ENCODE results near the gene CSAG2.
"Not testable (repeated sequence)": the region's sequence is repeated elsewhere in the genome, so short reads cannot be mapped to it uniquely, and the experiment has no call there.

Gene CSAG2

DNA sequence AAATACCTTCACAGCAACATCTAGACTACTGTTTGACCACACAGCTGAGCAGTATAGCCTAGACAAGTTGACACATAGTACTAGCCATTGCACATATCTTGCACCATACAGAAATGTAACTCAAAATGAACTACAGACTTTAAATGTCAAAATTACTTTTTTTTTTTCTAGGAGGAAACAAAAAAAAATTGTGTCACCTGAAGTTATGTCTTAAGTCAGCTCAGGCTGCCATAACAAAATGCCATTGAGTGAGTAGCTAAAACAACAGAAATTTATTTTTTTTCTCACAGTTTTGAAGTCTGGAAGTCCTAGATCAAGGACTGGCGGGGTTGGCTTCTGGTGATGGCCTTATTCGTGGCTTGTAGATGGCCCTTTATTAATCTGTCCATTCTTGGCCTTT, at the start of gene CSAG2:
TSS of gene CSAG2 (minus strand) at position 101 of the 400 bp plus-strand sequence. CDS start 161 bp downstream, outside the sequence.
- H3K27ac ChIP-seq, result not testable (repeated sequence)

DNA sequence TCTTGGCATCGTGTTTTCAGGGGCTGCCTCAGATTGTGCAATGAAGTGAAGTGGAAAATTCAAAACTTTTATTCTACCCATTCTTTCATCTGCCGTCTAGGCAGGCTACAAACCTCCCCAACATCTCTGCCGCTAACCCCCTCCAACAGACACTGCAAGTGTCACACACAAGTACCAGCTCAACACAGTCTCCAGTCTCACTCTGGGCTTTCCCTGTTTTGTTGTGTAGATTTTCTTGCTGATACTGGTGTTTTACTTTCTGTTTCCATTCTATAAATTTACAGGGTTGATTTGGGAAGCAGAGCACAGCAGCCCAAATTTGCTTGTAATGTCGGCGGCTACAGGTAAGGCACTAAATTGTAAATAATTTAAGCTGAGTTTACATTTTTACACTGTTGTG, 45.8 kb upstream of the CSAG2 start:
- H3K27ac ChIP-seq, result not testable (repeated sequence)

DNA sequence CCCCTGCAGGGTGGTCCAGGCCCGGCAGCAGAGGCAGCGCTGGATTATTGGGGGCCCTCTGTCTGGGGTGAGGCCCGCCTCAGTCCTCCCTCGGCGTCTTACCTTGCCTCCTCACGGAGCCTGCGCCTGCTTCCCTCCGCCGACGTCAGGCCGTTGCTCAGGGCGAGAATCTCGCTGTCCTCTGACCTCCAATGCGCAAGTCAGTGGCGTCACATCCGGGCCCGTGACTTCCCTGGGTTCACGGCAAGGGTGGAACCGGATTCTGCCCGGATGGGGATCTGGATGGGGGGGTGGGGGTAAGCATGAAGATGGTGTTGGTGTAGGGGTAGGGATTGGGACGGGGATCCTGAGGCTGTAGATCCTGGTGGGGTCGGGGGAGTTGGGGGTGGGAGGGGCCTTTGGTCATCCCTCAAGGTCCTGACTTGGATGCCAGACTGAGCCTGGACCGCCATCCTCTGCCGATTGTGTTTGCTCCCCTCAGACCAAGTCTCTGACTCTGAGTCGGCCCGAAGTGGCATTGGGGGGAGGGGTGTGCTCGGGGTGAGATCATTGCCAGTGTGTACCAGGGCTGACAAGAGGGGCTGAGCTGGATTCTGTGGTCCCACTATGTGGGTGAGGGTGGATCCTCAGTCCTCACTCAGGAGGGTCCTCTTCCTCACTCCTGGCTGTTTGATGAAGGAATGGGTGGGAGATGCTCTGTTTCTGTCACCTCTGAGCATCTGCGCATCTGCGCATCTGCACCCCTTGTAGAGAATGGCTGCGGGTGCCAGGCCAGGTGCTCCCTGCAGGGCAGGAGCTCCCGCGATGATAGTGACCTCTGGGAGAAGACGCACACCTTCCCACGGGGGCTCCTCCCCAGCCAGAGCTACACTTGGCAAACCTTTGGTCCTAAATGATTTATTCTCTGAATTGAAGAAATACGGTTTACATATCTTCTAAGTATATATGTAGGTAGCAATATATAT, 44.9 kb upstream of the CSAG2 start, which contains the start of gene MAGEA2:
TSS of gene MAGEA2 (minus strand) at position 157 of the 965 bp plus-strand sequence. CDS start 2,479 bp downstream, outside the sequence.
- H3K27ac ChIP-seq, result not testable (repeated sequence)

DNA sequence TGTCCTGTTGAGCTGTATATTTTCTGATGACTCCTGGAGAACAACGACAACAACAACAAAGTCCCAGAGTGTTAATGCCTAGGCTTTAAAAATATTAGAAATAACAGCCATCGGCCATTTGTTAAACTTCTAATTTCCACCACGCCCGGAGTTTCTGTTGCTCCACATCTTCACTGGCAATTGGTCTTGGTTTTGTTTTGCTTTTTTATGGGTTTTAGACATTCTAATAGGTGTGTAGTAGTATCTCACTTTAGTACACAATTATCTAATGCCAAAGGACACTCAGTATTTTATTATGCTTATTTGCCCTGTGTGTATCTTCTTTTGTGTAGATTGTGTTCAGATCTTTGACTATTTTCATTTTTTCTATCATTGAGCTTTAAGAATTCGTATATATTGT, 29.5 kb upstream of the CSAG2 start:
- no peak overlapping the region for H3K27ac ChIP-seq
- no peak for TF ChIP-seq ZFX (IDR thresholded peaks at IDR 0.05)
- TF ChIP-seq, protein P1, sequence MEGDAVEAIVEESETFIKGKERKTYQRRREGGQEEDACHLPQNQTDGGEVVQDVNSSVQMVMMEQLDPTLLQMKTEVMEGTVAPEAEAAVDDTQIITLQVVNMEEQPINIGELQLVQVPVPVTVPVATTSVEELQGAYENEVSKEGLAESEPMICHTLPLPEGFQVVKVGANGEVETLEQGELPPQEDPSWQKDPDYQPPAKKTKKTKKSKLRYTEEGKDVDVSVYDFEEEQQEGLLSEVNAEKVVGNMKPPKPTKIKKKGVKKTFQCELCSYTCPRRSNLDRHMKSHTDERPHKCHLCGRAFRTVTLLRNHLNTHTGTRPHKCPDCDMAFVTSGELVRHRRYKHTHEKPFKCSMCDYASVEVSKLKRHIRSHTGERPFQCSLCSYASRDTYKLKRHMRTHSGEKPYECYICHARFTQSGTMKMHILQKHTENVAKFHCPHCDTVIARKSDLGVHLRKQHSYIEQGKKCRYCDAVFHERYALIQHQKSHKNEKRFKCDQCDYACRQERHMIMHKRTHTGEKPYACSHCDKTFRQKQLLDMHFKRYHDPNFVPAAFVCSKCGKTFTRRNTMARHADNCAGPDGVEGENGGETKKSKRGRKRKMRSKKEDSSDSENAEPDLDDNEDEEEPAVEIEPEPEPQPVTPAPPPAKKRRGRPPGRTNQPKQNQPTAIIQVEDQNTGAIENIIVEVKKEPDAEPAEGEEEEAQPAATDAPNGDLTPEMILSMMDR (conservative IDR thresholded peaks at IDR 0.05), result no peak

DNA sequence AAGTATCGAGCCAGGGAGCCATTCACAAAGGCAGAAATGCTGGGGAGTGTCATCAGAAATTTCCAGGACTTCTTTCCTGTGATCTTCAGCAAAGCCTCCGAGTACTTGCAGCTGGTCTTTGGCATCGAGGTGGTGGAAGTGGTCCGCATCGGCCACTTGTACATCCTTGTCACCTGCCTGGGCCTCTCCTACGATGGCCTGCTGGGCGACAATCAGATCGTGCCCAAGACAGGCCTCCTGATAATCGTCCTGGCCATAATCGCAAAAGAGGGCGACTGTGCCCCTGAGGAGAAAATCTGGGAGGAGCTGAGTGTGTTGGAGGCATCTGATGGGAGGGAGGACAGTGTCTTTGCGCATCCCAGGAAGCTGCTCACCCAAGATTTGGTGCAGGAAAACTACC, 27.5 kb upstream of the CSAG2 start:
- not testable (repeated sequence) for H3K27ac ChIP-seq

DNA sequence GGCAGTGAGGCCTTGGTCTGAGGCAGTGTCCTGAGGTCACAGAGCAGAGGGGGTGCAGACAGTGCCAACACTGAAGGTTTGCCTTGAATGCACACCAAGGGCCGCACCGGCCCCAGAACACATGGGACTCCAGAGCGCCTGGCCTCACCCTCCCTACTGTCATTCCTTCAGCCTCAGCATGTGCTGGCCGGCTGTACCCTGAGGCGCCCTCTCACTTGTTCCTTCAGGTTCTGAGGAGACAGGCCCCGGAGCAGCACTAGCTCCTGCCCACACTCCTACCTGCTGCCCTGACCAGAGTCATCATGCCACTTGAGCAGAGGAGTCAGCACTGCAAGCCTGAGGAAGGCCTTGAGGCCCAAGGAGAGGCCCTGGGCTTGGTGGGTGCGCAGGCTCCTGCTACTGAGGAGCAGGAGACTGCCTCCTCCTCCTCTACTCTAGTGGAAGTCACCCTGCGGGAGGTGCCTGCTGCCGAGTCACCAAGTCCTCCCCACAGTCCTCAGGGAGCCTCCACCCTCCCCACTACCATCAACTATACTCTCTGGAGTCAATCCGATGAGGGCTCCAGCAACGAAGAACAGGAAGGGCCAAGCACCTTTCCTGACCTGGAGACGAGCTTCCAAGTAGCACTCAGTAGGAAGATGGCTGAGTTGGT, 26.9 kb upstream of the CSAG2 start:
- no peak overlapping the region for H3K27ac ChIP-seq

DNA sequence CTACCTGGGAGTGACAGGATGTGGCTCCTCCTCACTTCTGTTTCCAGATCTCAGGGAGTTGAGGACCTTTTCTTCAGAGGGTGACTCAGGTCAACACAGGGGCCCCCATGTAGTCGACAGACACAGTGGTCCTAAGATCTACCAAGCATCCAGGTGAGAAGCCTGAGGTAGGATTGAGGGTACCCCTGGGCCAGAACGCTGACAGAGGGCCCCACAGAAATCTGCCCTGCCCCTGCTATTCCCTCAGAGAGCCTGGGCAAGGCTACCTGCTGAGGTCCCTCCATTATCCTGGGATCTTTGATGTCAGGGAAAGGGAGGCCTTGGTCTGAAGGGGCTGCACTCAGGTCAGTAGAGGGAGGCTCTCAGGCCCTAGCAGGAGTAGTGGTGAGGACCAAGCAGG, 26.0 kb upstream of the CSAG2 start:
- no peak for TF ChIP-seq ZFX (IDR thresholded peaks at IDR 0.05)
- TF ChIP-seq, protein P1 (conservative IDR thresholded peaks at IDR 0.05), result no peak
- no peak overlapping the region for H3K27ac ChIP-seq

More for the DNA sequence above, 26.9 kb upstream of the CSAG2 start:
- TF ChIP-seq ZFX (IDR thresholded peaks at IDR 0.05), result no peak
- TF ChIP-seq, protein P1 (conservative IDR thresholded peaks at IDR 0.05), result no peak

GRCh38 chrX:152734143-152734858, 25.2 kb upstream of the CSAG2 start:
- peak overlapping the region; percentile 82 for H3K27ac ChIP-seq

DNA sequence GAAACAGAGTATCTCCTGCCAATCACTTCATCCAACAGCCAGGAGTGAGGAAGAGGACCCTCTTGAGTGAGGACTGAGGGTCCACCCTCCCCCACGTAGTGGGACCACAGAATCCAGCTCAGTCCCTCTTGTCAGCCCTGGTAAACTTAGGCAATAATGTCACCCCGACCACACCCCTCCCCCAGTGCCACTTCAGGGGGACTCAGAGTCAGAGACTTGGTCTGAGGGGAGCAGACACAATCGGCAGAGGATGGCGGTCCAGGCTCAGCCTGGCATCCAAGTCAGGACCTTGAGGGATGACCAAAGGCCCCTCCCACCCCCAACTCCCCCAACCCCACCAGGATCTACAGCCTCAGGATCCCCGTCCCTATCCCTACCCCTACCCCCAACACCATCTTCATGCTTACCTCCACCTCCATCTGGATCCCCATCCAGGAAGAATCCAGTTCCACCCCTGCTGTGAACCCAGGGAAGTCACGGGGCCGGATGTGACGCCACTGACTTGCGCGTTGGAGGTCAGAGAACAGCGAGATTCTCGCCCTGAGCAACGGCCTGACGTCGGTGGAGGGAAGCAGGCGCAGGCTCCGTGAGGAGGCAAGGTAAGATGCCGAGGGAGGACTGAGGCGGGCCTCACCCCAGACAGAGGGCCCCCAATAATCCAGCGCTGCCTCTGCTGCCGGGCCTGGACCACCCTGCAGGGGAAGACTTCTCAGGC, 24.3 kb upstream of the CSAG2 start, which contains the start of the genes CSAG1 and MAGEA12:
TSS of gene CSAG1 (minus strand) at position 461 of the 715 bp plus-strand sequence. CDS start 1,261 bp downstream, outside the sequence.
TSS of gene MAGEA12 (plus strand) at position 497 of the 715 bp plus-strand sequence. CDS start 2,405 bp downstream, outside the sequence.
- H3K27ac ChIP-seq, result peak within 1 kb of the TSS; percentile 82

More for the DNA sequence above, 24.3 kb upstream of the CSAG2 start, which contains the start of the genes CSAG1 and MAGEA12:
- TF ChIP-seq, protein P1 (conservative IDR thresholded peaks at IDR 0.05), result no peak
- no peak for TF ChIP-seq ZFX (IDR thresholded peaks at IDR 0.05)

All from C4-2B (cell line).